C4-2B (cell line): ENCODE results near the gene OBP2A.

Source experiments
- CTCF ChIP-seq: fragments of 450-650 bp; conservative IDR thresholded peaks from 2 replicates; pipeline ENCODE4 v1.5.1; 2017; ENCODE audit warnings: mild to moderate bottlenecking
- ZFX ChIP-seq: fragments of 450-650 bp; IDR thresholded peaks from 2 replicates; pipeline ENCODE4 v1.6.1; 2017

- TF ChIP-seq CTCF (no peak), ZFX (no peak)
These were observed 19.0 kb upstream of the OBP2A start for GRCh38 chr9:135526730-135527571.
